ENCODE data around the gene MTO1. TPM values are rescaled to one million over a fixed set of nuclear protein-coding genes. Genes with fewer than 3 reads are reported as not detected.

The MTO1 gene
- total RNA-seq, 1 donor from 2014 or later: 25.7 TPM

GRCh38 chr6:73525546-73526330, 64.2 kb downstream of the MTO1 start:
- ATAC-seq (no peak), DNase-seq (no peak)
- intact Hi-C loops (cut with DNase I): no loop called here
- H3K27me3 ChIP-seq (ENCODE audit: low read depth): no peaks in the 10 kb centered on the region
- H3K36me3 ChIP-seq: no peaks in the 10 kb centered on the region
- H3K9me3 ChIP-seq: no peaks in the 10 kb centered on the region
- peaks cover 20% of the 10 kb centered on the region for H3K4me1 ChIP-seq
- H3K4me3 ChIP-seq: no peak overlapping the region
- no peak overlapping the region for H3K27ac ChIP-seq
- TF ChIP-seq CTCF (IDR thresholded peaks at IDR 0.05): no peak

GRCh38 chr6:73528897-73529296, 67.4 kb downstream of the MTO1 start:
- H3K9me3 ChIP-seq: no peaks in the 10 kb centered on the region
- no peaks in the 10 kb centered on the region for H3K36me3 ChIP-seq
- no peaks in the 10 kb centered on the region for H3K27me3 ChIP-seq (ENCODE audit: low read depth)
- intact Hi-C loops (cut with DNase I): no loop called here
- ATAC-seq (no peak), DNase-seq (no peak)
- peaks cover 5% of the 10 kb centered on the region for H3K4me1 ChIP-seq
- H3K27ac ChIP-seq: no peak overlapping the region
- TF ChIP-seq CTCF (IDR thresholded peaks at IDR 0.05): no peak
- H3K4me3 ChIP-seq: no peak overlapping the region

GRCh38 chr6:73532293-73532692, 70.8 kb downstream of the MTO1 start:
- intact Hi-C loops (cut with DNase I): no loop called here
- no peaks in the 10 kb centered on the region for H3K4me1 ChIP-seq
- H3K27me3 ChIP-seq (ENCODE audit: low read depth): no peaks in the 10 kb centered on the region
- DNase-seq: no peak
- no peaks in the 10 kb centered on the region for H3K36me3 ChIP-seq
- no peak overlapping the region for H3K4me3 ChIP-seq
- no peaks in the 10 kb centered on the region for H3K9me3 ChIP-seq
- TF ChIP-seq CTCF (IDR thresholded peaks at IDR 0.05): no peak
- no peak overlapping the region for H3K27ac ChIP-seq
- no peak for ATAC-seq

- H3K4me1 ChIP-seq: no peaks in the 10 kb centered on the region
- DNase-seq: no peak
- H3K27me3 ChIP-seq (ENCODE audit: low read depth): no peaks in the 10 kb centered on the region
- no peaks in the 10 kb centered on the region for H3K36me3 ChIP-seq
- H3K4me3 ChIP-seq: no peak overlapping the region
- H3K27ac ChIP-seq: no peak overlapping the region
- TF ChIP-seq CTCF (IDR thresholded peaks at IDR 0.05): no peak
- intact Hi-C loops (cut with DNase I): no loop called here
- ATAC-seq: no peak
- no peaks in the 10 kb centered on the region for H3K9me3 ChIP-seq
Observed at GRCh38 chr6:73534628-73535027, 73.1 kb downstream of the MTO1 start.

GRCh38 chr6:73537677-73538076, 76.1 kb downstream of the MTO1 start:
- intact Hi-C loops (cut with DNase I): no loop called here
- DNase-seq (no peak), ATAC-seq (no peak)
- TF ChIP-seq CTCF (IDR thresholded peaks at IDR 0.05): no peak
- no peaks in the 10 kb centered on the region for H3K27me3 ChIP-seq (ENCODE audit: low read depth)
- H3K4me1 ChIP-seq: no peaks in the 10 kb centered on the region
- no peak overlapping the region for H3K4me3 ChIP-seq
- H3K27ac ChIP-seq: no peak overlapping the region
- no peaks in the 10 kb centered on the region for H3K9me3 ChIP-seq
- no peaks in the 10 kb centered on the region for H3K36me3 ChIP-seq
